Psoas muscle (tissue), 8 donors: ENCODE measurements around the gene LINC01488. TPM values are rescaled to one million over a fixed set of nuclear protein-coding genes. Genes with fewer than 3 reads are reported as not detected.

Experiments used
- ATAC-seq, 4 donors: fragments of 200-7000 bp; cut with Tn5 transposase; one replicate each; pipeline ENCODE4 v1.9.1; 2020; ENCODE audit warnings: moderate library complexity in 3 of 4, mild to moderate bottlenecking in 2 of 4
- DNase-seq, 2 donors: peaks; one replicate each; pipeline ENCODE4 v3.0.0-alpha.2; 2020
- H3K27ac ChIP-seq: fragments of 200-600 bp; one replicate; pipeline ENCODE4 v1.8.0; 2022
- H3K27me3 ChIP-seq, 3 donors: fragments of 200-600 bp in 1 of 3; one replicate each; pipeline versions ENCODE4 v1.6.1 to v1.8.0; 2013 to 2022; ENCODE audit warnings: low read length in 2 of 3, mild to moderate bottlenecking in 2 of 3, moderate library complexity in 1 of 3; ENCODE audit not compliant: insufficient read depth in 3 of 3
- H3K36me3 ChIP-seq, 2 donors: fragments of 200-600 bp in 1 of 2; one replicate each; pipeline versions ENCODE4 v1.6.1 to v1.8.0; 2013 to 2022; ENCODE audit warnings: low read depth in 1 of 2, mild to moderate bottlenecking in 1 of 2, moderate library complexity in 1 of 2; ENCODE audit not compliant: insufficient read depth in 1 of 2
- H3K4me1 ChIP-seq: fragments of 200-600 bp; one replicate; pipeline ENCODE4 v1.8.0; 2022
- H3K4me3 ChIP-seq: fragments of 200-600 bp; one replicate; pipeline ENCODE4 v1.8.0; 2022; ENCODE audit warnings: mild to moderate bottlenecking
- H3K9me3 ChIP-seq: fragments of 200-600 bp; one replicate; pipeline ENCODE4 v1.8.0; 2022
- WGBS, 3 donors: extraction: QIAGEN DNeasy Blood & Tissue Kit; methylation state at CpG; one replicate each; pipeline versions ENCODE4 v1.1.6 to v1.1.7; 2013; 5-methylcytosine and 5-hydroxymethylcytosine counted together
- intact Hi-C, 2 donors: fragments of 100-400 bp; cut with DNase I; formaldehyde crosslinking; loops; one replicate each; pipeline versions ENCODE4 v1.11.0 to v1.14.2; 2022
- polyA plus RNA-seq, 3 donors: library from polyadenylated mRNA; stranded (reverse); fragments of 200-250 nt; gene quantifications; one replicate each; pipeline ENCODE4 v1.2.3, GENCODE V29; 2013
- total RNA-seq, 4 donors: library from RNA; stranded (reverse); fragmentation: NEBNext Ultra II Directional in 2 of 4; extraction: Animal tissue kit (Norgen Biotek cat#: 25700) in 2 of 4; gene quantifications; one replicate each; pipeline versions ENCODE4 v1.2.1 to v1.2.4, GENCODE V29; 2021 to 2023
- TF ChIP-seq, protein P1 (sequence below): fragments of 200-600 bp; IDR thresholded peaks from one replicate; pipeline ENCODE4 v1.8.0; 2022; ENCODE audit warnings: antibody characterized with exemption
- donor health status: healthy with polysubstance abuse.
- donor health status: DM: no; HTN: no; CAD: no; lungs with moderate emphysema.
- donor health status: Bipolar disorder and iron deficiency.
- donor health status: healthy.
- donor health status: DM: yes; HTN: yes; CAD: no.
- donor health status: DM: no; HTN: no; CAD: no.
- donor health status: DM: no; HTN: no; CAD: no.
- donor health status: DM: yes; HTN: yes; CAD: no.

The LINC01488 gene
- total and polyA plus RNA-seq, 7 donors, result 0.03 TPM; not detected in 6

- peak overlapping the region; percentile 75 for H3K27ac ChIP-seq
- no peaks in the 10 kb centered on the region for H3K36me3 ChIP-seq
- H3K4me1 ChIP-seq, result peaks cover 24% of the 10 kb centered on the region
- H3K27me3 ChIP-seq, result peaks cover 0 to 3% (median 2%) of the 10 kb centered on the region in 3 donors
- TF ChIP-seq, protein P1, sequence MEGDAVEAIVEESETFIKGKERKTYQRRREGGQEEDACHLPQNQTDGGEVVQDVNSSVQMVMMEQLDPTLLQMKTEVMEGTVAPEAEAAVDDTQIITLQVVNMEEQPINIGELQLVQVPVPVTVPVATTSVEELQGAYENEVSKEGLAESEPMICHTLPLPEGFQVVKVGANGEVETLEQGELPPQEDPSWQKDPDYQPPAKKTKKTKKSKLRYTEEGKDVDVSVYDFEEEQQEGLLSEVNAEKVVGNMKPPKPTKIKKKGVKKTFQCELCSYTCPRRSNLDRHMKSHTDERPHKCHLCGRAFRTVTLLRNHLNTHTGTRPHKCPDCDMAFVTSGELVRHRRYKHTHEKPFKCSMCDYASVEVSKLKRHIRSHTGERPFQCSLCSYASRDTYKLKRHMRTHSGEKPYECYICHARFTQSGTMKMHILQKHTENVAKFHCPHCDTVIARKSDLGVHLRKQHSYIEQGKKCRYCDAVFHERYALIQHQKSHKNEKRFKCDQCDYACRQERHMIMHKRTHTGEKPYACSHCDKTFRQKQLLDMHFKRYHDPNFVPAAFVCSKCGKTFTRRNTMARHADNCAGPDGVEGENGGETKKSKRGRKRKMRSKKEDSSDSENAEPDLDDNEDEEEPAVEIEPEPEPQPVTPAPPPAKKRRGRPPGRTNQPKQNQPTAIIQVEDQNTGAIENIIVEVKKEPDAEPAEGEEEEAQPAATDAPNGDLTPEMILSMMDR, result no peak
- H3K9me3 ChIP-seq, result no peaks in the 10 kb centered on the region
- no peak overlapping the region for H3K4me3 ChIP-seq
- no peak for DNase-seq
- intact Hi-C loops, result loop anchor here in 1 of 2 donors (5.0 to 10.0 kb wide), 2 partner anchors 145 to 337 kb away; no protein-coding TSS in a partner anchor
- no peak for ATAC-seq
- 71 to 76% (median 72%) methylated on average over 10 of the region's 10 CpGs for WGBS, 3 donors
Observed at GRCh38 chr11:69442012-69442806, 39.3 kb upstream of the LINC01488 start.

- intact Hi-C loops, result loop anchor here in 1 of 2 donors (5.0 to 10.0 kb wide), 2 partner anchors 145 to 338 kb away; no protein-coding TSS in a partner anchor
- no peak for DNase-seq
Observed at GRCh38 chr11:69442807-69443137, 38.7 kb upstream of the LINC01488 start.

GRCh38 chr11:69443138-69443967 is 38.1 kb upstream of the LINC01488 start:
- WGBS, 3 donors, result 1 to 2% (median 1%) methylated on average over 41 to 48 of the region's 48 CpGs
- peak; percentile 81 to 89 (median 86) for ATAC-seq
- no peaks in the 10 kb centered on the region for H3K9me3 ChIP-seq
- H3K4me3 ChIP-seq, result peak overlapping the region; percentile 48
- peaks cover 0 to 3% (median 2%) of the 10 kb centered on the region in 3 donors for H3K27me3 ChIP-seq
- peaks cover 24% of the 10 kb centered on the region for H3K4me1 ChIP-seq
- no peaks in the 10 kb centered on the region for H3K36me3 ChIP-seq
- peak; percentile 91 to 92 for DNase-seq
- intact Hi-C loops, result loop anchor here in 1 of 2 donors (5.0 to 10.0 kb wide), 2 partner anchors 146 to 339 kb away; no protein-coding TSS in a partner anchor
- TF ChIP-seq, protein P1, result no peak
- H3K27ac ChIP-seq, result peak overlapping the region; percentile 75

More at GRCh38 chr11:69442807-69443137, 38.7 kb upstream of the LINC01488 start:
- TF ChIP-seq, protein P1, result no peak
- 13 to 20% (median 15%) methylated on average over 10 of the region's 10 CpGs for WGBS, 3 donors
- Histone ChIP-seq H3K4me1 (peaks cover 24% of the 10 kb centered on the region), H3K9me3 (no peaks in the 10 kb centered on the region), H3K36me3 (no peaks in the 10 kb centered on the region), H3K4me3 (peak overlapping the region; percentile 48), H3K27ac (peak overlapping the region; percentile 75), H3K27me3 (peaks cover 0 to 3% (median 2%) of the 10 kb centered on the region in 3 donors)
- ATAC-seq, result peak in 2 of 4 donors; percentile 3 to 10

DNA sequence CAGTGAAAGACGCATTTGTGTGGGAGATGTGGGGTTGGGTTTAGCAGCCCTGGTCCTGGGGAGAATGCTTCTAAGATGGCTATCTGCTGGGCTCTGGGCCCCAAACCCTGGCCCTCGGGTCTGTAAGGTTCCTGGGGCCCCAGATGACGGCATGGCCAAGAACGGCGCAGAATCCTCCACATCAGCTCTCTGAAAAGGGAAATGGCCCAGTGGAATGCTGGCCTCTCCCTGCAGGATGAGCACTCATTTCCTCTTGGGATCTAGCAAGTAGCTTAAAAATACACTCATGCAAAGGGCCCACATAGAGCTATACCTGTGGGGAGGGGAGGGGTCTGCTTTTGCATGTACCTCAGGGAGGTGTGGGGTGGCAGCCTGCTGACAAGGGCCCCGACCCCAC is 37.5 kb upstream of the LINC01488 start:
- H3K27ac ChIP-seq, result peak overlapping the region; percentile 75
- peak overlapping the region; percentile 48 for H3K4me3 ChIP-seq
- whole genome bisulfite sequencing, 3 donors, result 21 to 31% (median 29%) methylated on average over 6 of the region's 6 CpGs
- no peak for DNase-seq
- H3K4me1 ChIP-seq, result peaks cover 28% of the 10 kb centered on the region
- peak in 3 of 4 donors; percentile 7 to 14 (median 13) for ATAC-seq
- H3K27me3 ChIP-seq, result peaks cover 0 to 3% (median 2%) of the 10 kb centered on the region in 3 donors
- TF ChIP-seq, protein P1, result no peak
- intact Hi-C loops, result loop anchor here in 1 of 2 donors (5.0 to 10.0 kb wide), 2 partner anchors 147 to 339 kb away; no protein-coding TSS in a partner anchor
- no peaks in the 10 kb centered on the region for H3K9me3 ChIP-seq
- H3K36me3 ChIP-seq, result no peaks in the 10 kb centered on the region
